ENCODE measurements around the gene NUP98. TPM values are rescaled to one million over a fixed set of nuclear protein-coding genes. Genes with fewer than 3 reads are reported as not detected.

Gene NUP98
- total RNA-seq, 2 experiments from 2014 or later: 102 to 115 TPM

DNA sequence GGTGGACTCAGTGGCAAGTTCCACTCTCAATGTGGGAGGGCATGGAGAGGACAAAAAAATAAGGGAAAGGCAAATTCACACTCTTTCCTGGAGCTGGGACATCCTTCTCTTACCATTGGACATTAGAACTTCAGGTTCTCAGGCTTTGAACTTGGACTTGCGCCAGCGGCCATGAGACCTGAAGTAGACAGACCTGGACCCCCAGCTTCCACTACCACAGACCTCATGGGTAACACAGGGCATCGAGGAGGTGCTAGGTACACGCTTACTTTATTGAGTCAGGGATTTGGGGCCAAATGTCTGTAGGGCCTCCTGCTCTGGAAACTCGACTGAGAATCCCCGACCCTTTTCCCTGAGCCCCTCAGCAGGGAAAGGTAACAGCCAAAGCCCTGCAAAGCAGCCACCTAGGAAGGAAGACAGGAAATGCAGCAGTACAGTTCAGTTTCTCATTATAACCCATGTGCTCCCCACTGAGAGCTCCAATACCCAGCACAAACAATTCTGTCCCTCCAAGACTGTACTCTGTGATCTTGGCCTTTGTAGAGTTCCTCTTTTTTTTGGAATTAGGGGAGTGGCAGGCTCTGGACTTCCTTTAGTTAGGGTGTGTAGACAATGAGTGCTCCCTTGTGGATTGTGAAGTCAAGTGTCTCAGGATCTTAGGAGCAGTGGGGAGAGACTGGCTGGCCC is 131.9 kb downstream of the NUP98 start:
- TF ChIP-seq EZH2phosphoT487 (IDR thresholded peaks at IDR 0.05; ENCODE audit: borderline replicate concordance, low read depth, low read length) (no peak), CTCF (conservative IDR thresholded peaks at IDR 0.05; ENCODE audit: low read length) (no peak)
- no peaks in the 10 kb centered on the region for H3K9me3 ChIP-seq (ENCODE audit: low read length)
- H3K79me2 ChIP-seq (ENCODE audit: insufficient read depth, low read depth, low read length): no peaks in the 10 kb centered on the region
- ChIA-PET CTCF (ENCODE audit: unreplicated experiment) (no interaction called here), POLR2A (no interaction called here)
- no peak overlapping the region for H3K27ac ChIP-seq (ENCODE audit: low read depth, low read length, poor library complexity, severe bottlenecking)
- intact Hi-C loops (cut with micrococcal nuclease; ENCODE audit: unreplicated experiment): no loop called here
- no peaks in the 10 kb centered on the region for H3K9me2 ChIP-seq (ENCODE audit: insufficient read depth, low read length)
- no peak overlapping the region for H3K4me2 ChIP-seq (ENCODE audit: low read length)
- peaks cover 28% of the 10 kb centered on the region for H3K36me3 ChIP-seq (ENCODE audit: insufficient read depth, low read length)
- no peak overlapping the region for H2AFZ ChIP-seq (ENCODE audit: low read length)
- no peak for DNase-seq (ENCODE audit: low spot score)
- no TSS peak for BruUV-seq (replicated peaks)
- no peak overlapping the region for H3K4me3 ChIP-seq (ENCODE audit: low read depth, low read length, poor library complexity, severe bottlenecking)
- H4K20me1 ChIP-seq (ENCODE audit: insufficient read depth, low read length): no peaks in the 10 kb centered on the region
- H3K4me1 ChIP-seq (ENCODE audit: insufficient read depth, low read length, poor library complexity, severe bottlenecking): no peaks in the 10 kb centered on the region

GRCh38 chr11:3664032-3664630 is 133.2 kb downstream of the NUP98 start:
- Histone ChIP-seq H3K36me3 (ENCODE audit: insufficient read depth, low read length) (peaks cover 16% of the 10 kb centered on the region; the same call in 1 of the 2 replicates), H3K4me3 (ENCODE audit: low read depth, low read length, poor library complexity, severe bottlenecking) (no peak overlapping the region), H3K4me2 (ENCODE audit: low read length) (no peak overlapping the region), H3K27ac (ENCODE audit: low read depth, low read length, poor library complexity, severe bottlenecking) (no peak overlapping the region), H4K20me1 (ENCODE audit: insufficient read depth, low read length) (no peaks in the 10 kb centered on the region), H3K4me1 (ENCODE audit: insufficient read depth, low read length, poor library complexity, severe bottlenecking) (no peaks in the 10 kb centered on the region), H3K79me2 (ENCODE audit: insufficient read depth, low read depth, low read length) (no peaks in the 10 kb centered on the region), H3K9me2 (ENCODE audit: insufficient read depth, low read length) (no peaks in the 10 kb centered on the region), H2AFZ (ENCODE audit: low read length) (no peak overlapping the region), H3K9me3 (ENCODE audit: low read length) (no peaks in the 10 kb centered on the region)
- no TSS peak for BruUV-seq (replicated peaks)
- DNase-seq (ENCODE audit: low spot score): no peak
- POLR2A ChIA-PET: interaction anchor here (0.6 kb wide), 1 partner anchor 9 kb away, joined by 7 read pairs; no protein-coding TSS in a partner anchor
- TF ChIP-seq EZH2phosphoT487 (IDR thresholded peaks at IDR 0.05; ENCODE audit: borderline replicate concordance, low read depth, low read length) (no peak), CTCF (conservative IDR thresholded peaks at IDR 0.05; ENCODE audit: low read length) (no peak)
- CTCF ChIA-PET (ENCODE audit: unreplicated experiment): no interaction called here
- intact Hi-C loops (cut with micrococcal nuclease; ENCODE audit: unreplicated experiment): no loop called here

GRCh38 chr11:3662856-3663255 is 134.5 kb downstream of the NUP98 start:
- no TSS peak for BruUV-seq (replicated peaks)
- Histone ChIP-seq H3K9me2 (ENCODE audit: insufficient read depth, low read length) (no peaks in the 10 kb centered on the region), H3K9me3 (ENCODE audit: low read length) (no peaks in the 10 kb centered on the region), H3K4me1 (ENCODE audit: insufficient read depth, low read length, poor library complexity, severe bottlenecking) (no peaks in the 10 kb centered on the region), H3K27ac (ENCODE audit: low read depth, low read length, poor library complexity, severe bottlenecking) (no peak overlapping the region), H3K79me2 (ENCODE audit: insufficient read depth, low read depth, low read length) (no peaks in the 10 kb centered on the region), H3K36me3 (ENCODE audit: insufficient read depth, low read length) (peaks cover 16% of the 10 kb centered on the region; the same call in 1 of the 2 replicates), H3K4me3 (ENCODE audit: low read depth, low read length, poor library complexity, severe bottlenecking) (no peak overlapping the region), H4K20me1 (ENCODE audit: insufficient read depth, low read length) (no peaks in the 10 kb centered on the region), H3K4me2 (ENCODE audit: low read length) (no peak overlapping the region), H2AFZ (ENCODE audit: low read length) (no peak overlapping the region)
- intact Hi-C loops (cut with micrococcal nuclease; ENCODE audit: unreplicated experiment): no loop called here
- CTCF ChIA-PET (ENCODE audit: unreplicated experiment): no interaction called here
- POLR2A ChIA-PET: no interaction called here
- TF ChIP-seq CTCF (conservative IDR thresholded peaks at IDR 0.05; ENCODE audit: low read length) (no peak), EZH2phosphoT487 (IDR thresholded peaks at IDR 0.05; ENCODE audit: borderline replicate concordance, low read depth, low read length) (no peak)
- DNase-seq (ENCODE audit: low spot score): no peak

All from OCI-LY7 (cell line).